SK-MEL-5 (cell line): ENCODE measurements around the gene ASCL1. TPM values are rescaled to one million over a fixed set of nuclear protein-coding genes. Genes with fewer than 3 reads are reported as not detected.

ENCODE experiments used
- DNase-seq: peaks from one replicate; pipeline ENCODE4 v3.0.0-alpha.2; 2016; ENCODE audit warnings: low read depth, low spot score
- in situ Hi-C: cut with HindIII; loops from 2 replicates; pipeline ENCODE4 v1.10.0; 2016; ENCODE audit warnings: low sequenced_read_pairs, high pct_unique_total_duplicates, low pct_unique_long_range_greater_than_20kb
- polyA plus RNA-seq, 2 experiments: library from polyadenylated mRNA; depleted of rRNA; stranded (reverse); fragments of >200 nt; gene quantifications; 2 replicates each; pipeline ENCODE4 v1.2.3, GENCODE V29; 2015
- total RNA-seq: library from RNA; depleted of rRNA; stranded (reverse); fragments of >200 nt; shearing (Covaris generic); gene quantifications from 2 replicates; pipeline ENCODE4 v1.2.3, GENCODE V29; 2014; rRNA removed

Gene ASCL1
- total RNA-seq: 0.29 TPM in 1 of 2 replicates, not detected in the other
- polyA plus RNA-seq (2015; cell fraction: cytosol; rRNA removed): 0.27 TPM in 1 of 2 replicates, not detected in the other
- polyA plus RNA-seq (2015; cell fraction: nucleus; rRNA removed): not detected in 2 replicates

GRCh38 chr12:102957339-102958050 is at the start of gene ASCL1:
Gene ASCL1 (plus strand): TSS chr12:102957674. CDS start chr12:102958245, 571 bp downstream.
- no peak for DNase-seq
- in situ Hi-C loops: no loop called here

GRCh38 chr12:102907918-102908317 is 49.6 kb upstream of the ASCL1 start:
- DNase-seq: no peak
- in situ Hi-C loops: no loop called here

GRCh38 chr12:102910137-102910536 is 47.3 kb upstream of the ASCL1 start:
- DNase-seq: no peak
- in situ Hi-C loops: no loop called here

GRCh38 chr12:102910792-102911191 is 46.7 kb upstream of the ASCL1 start:
- in situ Hi-C loops: no loop called here
- DNase-seq: no peak

- no peak for DNase-seq
- in situ Hi-C loops: no loop called here
Measured at GRCh38 chr12:102911320-102911719, 46.2 kb upstream of the ASCL1 start.

GRCh38 chr12:102912258-102912657 is 45.2 kb upstream of the ASCL1 start:
- no peak for DNase-seq
- in situ Hi-C loops: no loop called here

GRCh38 chr12:102913453-102914226 is 43.8 kb upstream of the ASCL1 start:
- peak; percentile 26 for DNase-seq
- in situ Hi-C loops: no loop called here

GRCh38 chr12:102916252-102917025 is 41.0 kb upstream of the ASCL1 start:
- in situ Hi-C loops: no loop called here
- DNase-seq: no peak

- in situ Hi-C loops: no loop called here
- DNase-seq: peak; percentile 19
Measured at GRCh38 chr12:102917026-102917787, 40.3 kb upstream of the ASCL1 start, which contains the start of gene PAH. Gene PAH (minus strand): TSS chr12:102917244. CDS start chr12:102917130, 114 bp downstream.

- DNase-seq: no peak
- in situ Hi-C loops: no loop called here
Measured at GRCh38 chr12:102918840-102919239, 38.6 kb upstream of the ASCL1 start.

- DNase-seq: no peak
- in situ Hi-C loops: no loop called here
Measured at GRCh38 chr12:102920271-102920670, 37.2 kb upstream of the ASCL1 start.

- in situ Hi-C loops: no loop called here
- DNase-seq: no peak
Measured at GRCh38 chr12:102921240-102921639, 36.2 kb upstream of the ASCL1 start.

- in situ Hi-C loops: no loop called here
Measured at GRCh38 chr12:102927220-102927619, 30.3 kb upstream of the ASCL1 start.

GRCh38 chr12:102933168-102933567 is 24.3 kb upstream of the ASCL1 start:
- DNase-seq: no peak
- in situ Hi-C loops: no loop called here

More at GRCh38 chr12:102927220-102927619, 30.3 kb upstream of the ASCL1 start:
- no peak for DNase-seq

GRCh38 chr12:102939059-102939458 is 18.4 kb upstream of the ASCL1 start:
- DNase-seq: no peak

GRCh38 chr12:102939670-102940222 is 17.7 kb upstream of the ASCL1 start:
- DNase-seq: peak; percentile 39

More at GRCh38 chr12:102939059-102939458, 18.4 kb upstream of the ASCL1 start:
- in situ Hi-C loops: no loop called here

GRCh38 chr12:102946042-102946441 is 11.4 kb upstream of the ASCL1 start:
- in situ Hi-C loops: no loop called here
- peak; percentile 67 for DNase-seq

More at GRCh38 chr12:102939670-102940222, 17.7 kb upstream of the ASCL1 start:
- in situ Hi-C loops: no loop called here
